Retinal pigment epithelial cell (primary cell): ENCODE data around the gene ICAM2.

Experiments
- DNase-seq: peaks from one replicate; pipeline ENCODE4 v3.0.0-alpha.2; 2010; ENCODE audit warnings: low read depth
- H3K4me3 ChIP-seq: 2 replicates; pipeline ENCODE4 v1.5.1; 2011; ENCODE audit warnings: mild to moderate bottlenecking, low read length, control low read depth, moderate library complexity
- CTCF ChIP-seq: conservative IDR thresholded peaks from 2 replicates; pipeline ENCODE4 v1.5.1; 2011; ENCODE audit warnings: low read depth, low read length, control low read depth, inconsistent platforms

The ICAM2 gene

GRCh38 chr17:63995626-63996025, 24.8 kb downstream of the ICAM2 start:
- no peak for DNase-seq
- H3K4me3 ChIP-seq, result no peak overlapping the region
- TF ChIP-seq CTCF, result no peak

DNA sequence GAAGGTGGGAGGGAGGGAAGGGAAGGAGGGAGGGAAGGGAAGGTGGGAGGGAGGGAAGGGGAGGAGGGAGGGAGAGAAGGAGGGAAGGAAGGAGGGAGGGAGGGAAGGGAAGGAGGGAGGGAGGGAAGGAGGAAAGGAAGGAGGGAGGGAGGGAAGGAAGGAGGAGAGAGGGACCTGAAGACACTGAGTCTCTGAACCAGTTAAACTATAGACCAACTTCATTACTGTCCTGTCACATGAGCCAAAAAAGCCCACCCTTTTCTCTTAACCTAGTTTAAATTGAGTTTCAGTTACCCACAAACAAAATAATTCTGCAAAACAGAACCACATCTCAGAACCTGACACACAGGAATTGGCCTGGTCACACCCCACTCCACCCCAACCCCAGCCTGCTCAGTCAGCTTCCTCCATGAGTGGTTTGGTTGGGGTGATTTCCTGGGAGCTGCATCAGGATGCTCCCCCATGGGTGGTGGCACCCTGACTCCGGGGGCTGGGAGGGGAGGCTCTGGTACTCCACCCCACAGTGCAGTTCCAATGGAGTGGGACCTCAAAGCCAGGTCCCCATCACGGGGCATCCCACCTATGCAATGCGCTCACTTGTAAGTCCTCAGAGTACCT, 27.0 kb downstream of the ICAM2 start:
- no peak overlapping the region for H3K4me3 ChIP-seq
- no peak for DNase-seq
- TF ChIP-seq CTCF, result no peak

DNA sequence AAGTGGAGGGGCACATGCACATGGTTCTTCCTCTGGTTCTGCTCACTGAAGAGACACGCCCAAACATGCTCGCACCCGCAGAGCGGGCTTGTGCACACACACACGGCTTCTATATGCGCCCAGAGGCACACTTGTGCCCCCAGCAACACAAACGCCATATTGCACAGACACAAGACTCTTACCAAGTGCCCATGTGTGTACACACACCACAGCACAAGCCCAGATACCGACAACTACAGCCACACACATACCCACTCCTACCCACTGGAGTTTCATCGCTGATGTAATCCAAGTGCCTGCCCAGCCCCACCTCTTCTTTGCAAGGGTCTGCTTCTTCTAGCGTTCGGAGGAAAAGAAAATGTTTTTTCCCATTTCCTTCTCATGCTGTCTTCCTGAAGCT, 28.8 kb downstream of the ICAM2 start:
- DNase-seq, result no peak
- no peak overlapping the region for H3K4me3 ChIP-seq
- TF ChIP-seq CTCF, result no peak

DNA sequence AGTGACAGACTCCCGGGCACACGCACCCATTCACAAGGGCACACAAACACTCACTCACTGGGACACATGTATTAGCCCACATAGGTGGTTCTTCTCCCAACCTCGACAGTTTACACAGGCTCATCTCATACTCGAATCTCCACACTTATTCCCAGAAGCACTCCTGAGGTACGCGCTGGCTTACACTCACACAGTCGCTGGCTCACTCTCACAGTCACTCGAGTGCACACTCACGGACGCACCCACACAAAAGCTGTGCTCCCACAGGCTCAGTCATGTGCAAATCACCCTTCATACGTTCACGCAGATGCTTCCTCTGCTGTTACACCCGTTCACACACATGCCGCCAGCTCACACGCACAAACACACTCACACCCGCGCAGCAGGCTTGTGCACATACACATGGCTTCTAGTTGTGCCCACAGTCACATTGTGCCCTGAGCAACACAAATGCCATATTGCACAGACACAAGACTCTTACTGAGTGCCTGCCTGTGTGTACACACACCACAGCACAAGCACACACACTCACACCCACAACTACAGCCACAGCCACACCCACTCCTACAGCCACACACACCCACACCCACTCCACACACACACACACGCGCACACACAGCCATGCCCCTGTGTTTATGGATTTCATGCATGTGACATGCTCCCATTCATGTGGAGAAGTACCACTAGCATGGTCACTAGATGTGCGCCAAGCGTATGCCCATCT, 30.6 kb downstream of the ICAM2 start:
- no peak for TF ChIP-seq CTCF
- no peak for DNase-seq
- no peak overlapping the region for H3K4me3 ChIP-seq

- no peak overlapping the region for H3K4me3 ChIP-seq
- DNase-seq, result no peak
- TF ChIP-seq CTCF, result no peak
Observed at GRCh38 chr17:63988741-63989621, 31.5 kb downstream of the ICAM2 start.

DNA sequence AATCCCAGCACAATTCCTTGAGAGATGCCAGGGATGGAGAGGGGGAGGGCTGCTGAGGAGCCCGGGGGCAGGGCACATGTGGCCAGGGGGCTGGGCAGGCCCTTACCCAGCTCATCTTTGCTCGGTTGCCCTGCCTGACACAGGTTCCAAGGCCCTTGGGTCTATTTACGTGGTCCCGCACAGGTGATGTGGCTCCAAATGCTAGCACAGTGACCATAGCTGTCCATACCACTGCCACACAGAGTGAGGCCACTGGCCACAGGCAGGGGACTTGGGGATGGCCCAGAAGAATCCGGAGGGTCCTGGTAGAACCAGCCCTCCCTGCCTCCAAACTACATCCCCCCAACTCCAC, 32.3 kb downstream of the ICAM2 start:
- no peak for DNase-seq
- H3K4me3 ChIP-seq, result no peak overlapping the region
- TF ChIP-seq CTCF, result no peak
